Measurements from ENCODE around the gene C1orf50.

Gene C1orf50

DNA sequence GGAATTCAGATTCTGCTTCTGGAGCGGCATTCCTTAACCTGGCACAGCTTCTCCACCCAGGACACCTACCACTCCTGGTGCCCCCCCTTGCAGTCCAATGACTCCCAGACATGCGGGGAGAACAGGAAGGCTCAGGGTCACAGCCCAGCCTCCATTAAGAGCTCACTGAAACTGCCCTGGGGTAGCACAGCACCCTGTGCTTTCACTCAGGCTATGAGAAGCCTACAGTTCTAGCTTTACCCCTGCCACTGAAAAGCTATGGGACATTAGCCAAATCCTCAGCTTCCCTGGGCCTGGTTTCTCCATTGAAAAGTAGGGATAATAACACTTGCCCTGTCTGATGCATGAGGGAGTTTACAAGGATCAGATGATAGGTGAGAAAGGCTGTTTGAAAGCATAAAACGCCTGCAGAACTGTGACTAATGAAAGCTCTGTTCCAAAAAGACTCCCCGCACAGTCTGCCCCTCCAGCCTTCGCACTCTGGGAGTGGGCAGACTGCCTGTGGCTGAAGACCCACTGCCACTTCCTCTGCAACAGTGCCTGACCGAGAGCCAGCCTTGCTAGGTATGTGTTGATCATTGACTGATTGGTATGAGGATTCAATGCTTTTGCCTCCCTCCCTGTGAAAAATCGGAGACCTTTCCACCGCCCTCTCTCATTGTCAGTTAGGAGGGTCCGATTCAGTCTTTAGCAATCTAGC, 24.3 kb upstream of the C1orf50 start:
- no peak for DNase-seq (ENCODE audit: extremely low spot score)
- POLR2A ChIA-PET: interaction anchor here (1.2 kb wide), 1 partner anchor 24 kb away, joined by 3 read pairs; the partner anchor contains the start of genes C1orf50 and P3H1
- CTCF ChIA-PET: interaction anchor here (0.6 kb wide), 1 partner anchor 226 kb away, joined by 4 read pairs; no protein-coding TSS in a partner anchor
- no peak for TF ChIP-seq L3MBTL2 (conservative IDR thresholded peaks at IDR 0.05)
- TF ChIP-seq TARDBP (IDR thresholded peaks at IDR 0.05): no peak
- no peak for TF ChIP-seq NFRKB (IDR thresholded peaks at IDR 0.05)
- no peak for TF ChIP-seq ARNT (IDR thresholded peaks at IDR 0.05)
- no peak for TF ChIP-seq ELF4 (IDR thresholded peaks at IDR 0.05)
- TF ChIP-seq ZNF384 (IDR thresholded peaks at IDR 0.05): no peak
- no peak for TF ChIP-seq HDGF (IDR thresholded peaks at IDR 0.05; ENCODE audit: borderline replicate concordance)
- no peak for TF ChIP-seq FOXA1 (IDR thresholded peaks at IDR 0.05)
- TF ChIP-seq BHLHE40 (IDR thresholded peaks at IDR 0.05; ENCODE audit: borderline replicate concordance): no peak
- no peak for TF ChIP-seq CTBP1 (IDR thresholded peaks at IDR 0.05; ENCODE audit: borderline replicate concordance)
- no peak for TF ChIP-seq FOXM1 (IDR thresholded peaks at IDR 0.05; ENCODE audit: borderline replicate concordance)
- TF ChIP-seq SP1 (IDR thresholded peaks at IDR 0.05): no peak
- no peak for TF ChIP-seq FOXK2 (IDR thresholded peaks at IDR 0.05)

GRCh38 chr1:42743317-42744147, 23.5 kb upstream of the C1orf50 start:
- ChIA-PET POLR2A (interaction anchor here (1.2 kb wide), 1 partner anchor 24 kb away, joined by 3 read pairs; the partner anchor contains the start of genes C1orf50 and P3H1), CTCF (interaction anchor here (0.6 kb wide), 1 partner anchor 227 kb away, joined by 4 read pairs; no protein-coding TSS in a partner anchor)
- DNase-seq (ENCODE audit: extremely low spot score): no peak
- TF ChIP-seq L3MBTL2 (conservative IDR thresholded peaks at IDR 0.05): no peak

DNA sequence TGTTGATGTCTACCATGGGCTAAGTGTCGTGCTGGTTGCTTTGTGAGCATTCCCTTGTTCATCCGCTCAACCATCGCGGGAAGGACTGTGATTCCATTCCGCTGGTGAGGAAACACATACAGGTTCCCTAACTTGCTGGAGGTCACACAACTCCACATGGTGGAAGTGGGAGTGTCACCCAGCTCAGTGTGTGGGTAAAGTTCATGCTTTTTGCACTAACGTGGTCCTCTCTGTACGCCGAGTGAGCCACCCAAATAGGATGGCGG, 23.0 kb upstream of the C1orf50 start:
- DNase-seq (ENCODE audit: extremely low spot score): no peak
- POLR2A ChIA-PET: no interaction called here
- CTCF ChIA-PET: no interaction called here
- TF ChIP-seq TARDBP (IDR thresholded peaks at IDR 0.05) (no peak), ELF4 (IDR thresholded peaks at IDR 0.05) (no peak), ZNF384 (IDR thresholded peaks at IDR 0.05) (no peak), HDGF (IDR thresholded peaks at IDR 0.05; ENCODE audit: borderline replicate concordance) (no peak)

- TF ChIP-seq ELF4 (IDR thresholded peaks at IDR 0.05): no peak
- TF ChIP-seq TARDBP (IDR thresholded peaks at IDR 0.05): no peak
- DNase-seq (ENCODE audit: extremely low spot score): no peak
- ChIA-PET POLR2A (no interaction called here), CTCF (interaction anchor here (1.7 kb wide), 1 partner anchor 20 kb away, joined by 4 read pairs; no protein-coding TSS in a partner anchor)
These were observed 21.2 kb upstream of the C1orf50 start for GRCh38 chr1:42745851-42746250.

DNA sequence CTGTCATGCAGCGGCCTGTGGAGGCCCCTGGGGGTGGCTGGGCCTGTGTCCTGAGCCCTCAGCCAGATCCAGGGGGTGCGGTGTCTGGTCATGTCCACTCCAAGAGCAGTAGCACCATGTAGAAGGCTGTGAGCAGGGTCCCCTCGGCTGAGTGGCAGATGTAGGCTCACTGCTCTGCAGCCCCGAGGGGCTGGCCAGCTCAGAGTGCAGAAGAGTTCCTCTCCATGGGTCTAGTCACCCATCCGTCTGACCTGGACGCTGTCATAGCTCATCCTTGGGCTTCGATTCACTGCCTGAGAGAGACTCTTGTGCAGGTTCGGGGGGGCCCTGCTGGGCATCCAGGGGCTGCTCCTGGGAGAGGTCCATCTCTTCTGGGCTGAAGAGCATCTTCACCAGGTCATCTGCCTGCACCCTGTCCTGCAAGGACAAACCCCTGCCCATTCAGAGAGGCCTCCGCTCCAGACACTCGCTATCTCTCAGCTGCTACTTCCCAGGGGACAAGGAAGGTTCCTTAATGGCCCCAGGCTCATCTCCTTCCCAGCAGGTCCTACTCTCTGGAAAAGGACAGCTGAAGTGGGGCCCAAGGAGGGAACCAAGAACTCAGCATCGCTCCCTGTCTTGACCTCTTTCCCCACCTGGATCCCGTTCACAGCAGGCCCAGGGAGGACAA, 20.5 kb upstream of the C1orf50 start:
- CTCF ChIA-PET: interaction anchor here (0.5 to 1.7 kb wide), 5 partner anchors 11 to 295 kb away, joined by 3 to 4 read pairs (median 4); no protein-coding TSS in a partner anchor
- no peak for DNase-seq (ENCODE audit: extremely low spot score)
- POLR2A ChIA-PET: no interaction called here
- TF ChIP-seq TARDBP (IDR thresholded peaks at IDR 0.05): no peak
- TF ChIP-seq SP1 (IDR thresholded peaks at IDR 0.05): no peak
- no peak for TF ChIP-seq FOXM1 (IDR thresholded peaks at IDR 0.05; ENCODE audit: borderline replicate concordance)
- TF ChIP-seq HDGF (IDR thresholded peaks at IDR 0.05; ENCODE audit: borderline replicate concordance): no peak
- TF ChIP-seq CTBP1 (IDR thresholded peaks at IDR 0.05; ENCODE audit: borderline replicate concordance): no peak
- TF ChIP-seq FOXA1 (IDR thresholded peaks at IDR 0.05): no peak
- TF ChIP-seq FOXK2 (IDR thresholded peaks at IDR 0.05): no peak
- no peak for TF ChIP-seq PKNOX1 (IDR thresholded peaks at IDR 0.05)

DNA sequence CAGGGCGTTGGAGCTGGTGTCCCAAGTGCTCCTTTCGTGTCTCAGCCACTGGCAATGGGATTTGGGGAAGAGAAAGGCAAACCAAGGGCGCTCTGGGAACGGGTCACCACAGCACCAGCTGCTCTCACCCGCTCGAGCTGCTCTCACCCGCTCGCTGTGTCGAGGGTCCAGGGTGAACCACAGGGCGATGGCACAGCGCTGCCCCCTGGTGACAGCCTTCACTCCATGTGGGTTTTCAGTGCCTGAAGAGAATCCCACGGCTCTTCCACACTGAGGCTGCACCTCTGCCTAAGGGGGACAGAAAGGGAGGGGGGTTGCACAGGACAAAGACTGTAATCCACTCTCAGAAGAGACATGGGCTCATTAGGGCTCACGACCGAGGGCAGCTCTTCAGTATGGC, 19.9 kb upstream of the C1orf50 start:
- CTCF ChIA-PET: interaction anchor here (0.5 to 1.7 kb wide), 4 partner anchors 10 to 169 kb away, joined by 3 to 4 read pairs (median 4); no protein-coding TSS in a partner anchor
- peak; percentile 45 for DNase-seq (ENCODE audit: extremely low spot score)

GRCh38 chr1:42748021-42748420, 19.0 kb upstream of the C1orf50 start:
- CTCF ChIA-PET: interaction anchor here (0.6 to 1.4 kb wide), 2 partner anchors 9 to 18 kb away, joined by 3 to 4 read pairs; no protein-coding TSS in a partner anchor
- no peak for TF ChIP-seq CTBP1 (IDR thresholded peaks at IDR 0.05; ENCODE audit: borderline replicate concordance)
- TF ChIP-seq FOXM1 (IDR thresholded peaks at IDR 0.05; ENCODE audit: borderline replicate concordance): no peak
- TF ChIP-seq FOXA1 (IDR thresholded peaks at IDR 0.05): no peak
- no peak for TF ChIP-seq TARDBP (IDR thresholded peaks at IDR 0.05)
- no peak for TF ChIP-seq FOXK2 (IDR thresholded peaks at IDR 0.05)
- no peak for TF ChIP-seq L3MBTL2 (conservative IDR thresholded peaks at IDR 0.05)
- TF ChIP-seq HDGF (IDR thresholded peaks at IDR 0.05; ENCODE audit: borderline replicate concordance): no peak
- TF ChIP-seq ARNT (IDR thresholded peaks at IDR 0.05): no peak
- TF ChIP-seq SUZ12 (IDR thresholded peaks at IDR 0.05): no peak
- TF ChIP-seq LEF1 (IDR thresholded peaks at IDR 0.05; ENCODE audit: borderline replicate concordance): no peak
- no peak for TF ChIP-seq ELF4 (IDR thresholded peaks at IDR 0.05)
- no peak for TF ChIP-seq BHLHE40 (IDR thresholded peaks at IDR 0.05; ENCODE audit: borderline replicate concordance)
- no peak for TF ChIP-seq NFRKB (IDR thresholded peaks at IDR 0.05)
- no peak for TF ChIP-seq PKNOX1 (IDR thresholded peaks at IDR 0.05)
- TF ChIP-seq SP1 (IDR thresholded peaks at IDR 0.05): no peak
- TF ChIP-seq ZNF384 (IDR thresholded peaks at IDR 0.05): no peak
- POLR2A ChIA-PET: no interaction called here
- no peak for DNase-seq (ENCODE audit: extremely low spot score)

More for the DNA sequence above, 19.9 kb upstream of the C1orf50 start:
- TF ChIP-seq ELF4 (IDR thresholded peaks at IDR 0.05): no peak
- TF ChIP-seq SUZ12 (IDR thresholded peaks at IDR 0.05): no peak
- no peak for TF ChIP-seq LEF1 (IDR thresholded peaks at IDR 0.05; ENCODE audit: borderline replicate concordance)
- no peak for TF ChIP-seq HDGF (IDR thresholded peaks at IDR 0.05; ENCODE audit: borderline replicate concordance)
- TF ChIP-seq FOXM1 (IDR thresholded peaks at IDR 0.05; ENCODE audit: borderline replicate concordance): no peak
- no peak for TF ChIP-seq NFRKB (IDR thresholded peaks at IDR 0.05)
- no peak for TF ChIP-seq BHLHE40 (IDR thresholded peaks at IDR 0.05; ENCODE audit: borderline replicate concordance)
- no peak for TF ChIP-seq TARDBP (IDR thresholded peaks at IDR 0.05)
- POLR2A ChIA-PET: no interaction called here

All from HEK293T (cell line).